GM23338 (cell line): ENCODE results near the gene CYBA. TPM values are rescaled to one million over a fixed set of nuclear protein-coding genes. Genes with fewer than 3 reads are reported as not detected.

Experiments
- ATAC-seq: fragments of 200-7000 bp; cut with Tn5 transposase; 3 replicates; pipeline ENCODE4 v1.9.1; 2020
- DNase-seq: peaks from one replicate; pipeline ENCODE4 v3.0.0-alpha.2; 2015; ENCODE audit warnings: low spot score
- H2AFZ ChIP-seq: fragments of 200-600 bp; sonication (generic); 2 replicates; pipeline ENCODE4 v1.8.0; 2016; ENCODE audit warnings: antibody characterized with exemption, mild to moderate bottlenecking, moderate library complexity
- H3F3A ChIP-seq: fragments of 200-600 bp; sonication (generic); replicated peaks from 2 replicates; pipeline ENCODE4 v1.8.0; 2017; ENCODE audit warnings: antibody characterized with exemption, mixed run types, low read depth
- H3K27ac ChIP-seq: fragments of 200-600 bp; sonication (generic); 2 replicates; pipeline ENCODE4 v1.6.1; 2016; ENCODE audit warnings: low read depth
- H3K27me3 ChIP-seq: fragments of 200-600 bp; sonication (generic); 2 replicates; pipeline ENCODE4 v1.8.0; 2016; ENCODE audit warnings: mild to moderate bottlenecking, mixed run types, moderate library complexity; ENCODE audit not compliant: insufficient read depth
- H3K36me3 ChIP-seq: fragments of 200-600 bp; sonication (generic); 2 replicates; pipeline ENCODE4 v1.8.0; 2016; ENCODE audit warnings: mild to moderate bottlenecking; ENCODE audit not compliant: insufficient read depth
- H3K4me1 ChIP-seq: fragments of 200-600 bp; sonication (generic); 2 replicates; pipeline ENCODE4 v1.8.0; 2016; ENCODE audit warnings: mild to moderate bottlenecking, moderate library complexity; ENCODE audit not compliant: insufficient read depth
- H3K4me2 ChIP-seq: fragments of 200-600 bp; sonication (generic); 2 replicates; pipeline ENCODE4 v1.7.1; 2017; ENCODE audit warnings: mixed run types
- H3K4me3 ChIP-seq: fragments of 200-600 bp; sonication (generic); 2 replicates; pipeline ENCODE4 v1.6.1; 2016; ENCODE audit warnings: mixed run types
- H3K79me2 ChIP-seq: fragments of 200-600 bp; sonication (generic); replicated peaks from 2 replicates; pipeline ENCODE4 v1.8.0; 2017; ENCODE audit warnings: mild to moderate bottlenecking; ENCODE audit not compliant: insufficient read depth
- H3K9me2 ChIP-seq: fragments of 200-600 bp; sonication (generic); 2 replicates; pipeline ENCODE4 v1.8.0; 2017; ENCODE audit not compliant: insufficient read depth
- H4K20me1 ChIP-seq: fragments of 200-600 bp; sonication (generic); replicated peaks from 2 replicates; pipeline ENCODE4 v1.8.0; 2017; ENCODE audit warnings: mild to moderate bottlenecking; ENCODE audit not compliant: insufficient read depth
- H3K27ac Mint-ChIP-seq: 2 replicates; pipeline ENCODE4 v1.8.0; 2020; ENCODE audit warnings: inconsistent platforms, mild to moderate bottlenecking, moderate library complexity, mixed read lengths
- H3K27me3 Mint-ChIP-seq: 3 replicates; pipeline ENCODE4 v1.8.0; 2022; ENCODE audit warnings: low read depth, mild to moderate bottlenecking, moderate library complexity, mixed read lengths, inconsistent platforms; ENCODE audit not compliant: insufficient read depth, poor library complexity
- H3K36me3 Mint-ChIP-seq: 3 replicates; pipeline ENCODE4 v1.8.0; 2021; ENCODE audit warnings: low read depth, mild to moderate bottlenecking, inconsistent platforms, moderate library complexity, mixed read lengths
- H3K4me1 Mint-ChIP-seq: 3 replicates; pipeline ENCODE4 v1.8.0; 2020; ENCODE audit warnings: mild to moderate bottlenecking, inconsistent platforms, mixed read lengths
- H3K4me3 Mint-ChIP-seq: 3 replicates; pipeline ENCODE4 v1.8.0; 2021; ENCODE audit warnings: moderate library complexity, mild to moderate bottlenecking, inconsistent platforms, mixed read lengths
- H3K9me3 Mint-ChIP-seq: 3 replicates; pipeline ENCODE4 v1.8.0; 2020; ENCODE audit warnings: moderate library complexity, mild to moderate bottlenecking, inconsistent platforms, mixed read lengths
- CREB1 ChIP-seq: fragments of 250-450 bp; sonication (Bioruptor Pico); IDR thresholded peaks from 2 replicates; pipeline ENCODE4 v1.5.0; 2020; ENCODE audit warnings: low read depth, mild to moderate bottlenecking, moderate library complexity
- CTCF ChIP-seq, 2 experiments: fragments of 200-600 bp in 1 of 2; sonication (generic) in 1 of 2; conservative IDR thresholded peaks; 2 replicates each; pipeline versions ENCODE4 v1.5.1 to v1.6.1; 2016 to 2017; ENCODE audit warnings: antibody characterized with exemption in 2 of 2, low read depth in 2 of 2, mild to moderate bottlenecking in 2 of 2, moderate library complexity in 1 of 2
- EZH2 ChIP-seq: fragments of 200-600 bp; sonication (generic); IDR thresholded peaks from one replicate; pipeline ENCODE4 v1.8.0; 2017; ENCODE audit warnings: antibody characterized with exemption, mild to moderate bottlenecking, low read depth; ENCODE audit not compliant: unreplicated experiment
- EZH2phosphoT487 ChIP-seq: fragments of 200-600 bp; sonication (generic); IDR thresholded peaks from one replicate; pipeline ENCODE4 v1.8.1; 2018; ENCODE audit warnings: antibody characterized with exemption; ENCODE audit not compliant: unreplicated experiment
- JUNB ChIP-seq: IDR thresholded peaks from one replicate; pipeline ENCODE4 v1.6.1; 2016; ENCODE audit warnings: antibody characterized with exemption; ENCODE audit not compliant: unreplicated experiment
- STAT1 ChIP-seq: IDR thresholded peaks from one replicate; pipeline ENCODE4 v1.6.1; 2016; ENCODE audit warnings: antibody characterized with exemption; ENCODE audit not compliant: unreplicated experiment
- ZNF114 ChIP-seq: fragments of 250-450 bp; sonication (Bioruptor Pico); IDR thresholded peaks from 2 replicates; pipeline ENCODE4 v1.5.0; 2020; ENCODE audit warnings: mild to moderate bottlenecking, moderate library complexity
- polyA plus RNA-seq: library from polyadenylated mRNA; unstranded; fragments of >200 nt; fragmentation: Nextera tagmentation; extraction: Ambion mirVana; gene quantifications from 2 replicates; pipeline ENCODE4 v1.2.1, GENCODE V29; 2016
- total RNA-seq: library from RNA; depleted of rRNA; stranded (reverse); fragments of >200 nt; shearing (Covaris generic); gene quantifications from 2 replicates; pipeline ENCODE4 v1.2.3, GENCODE V29; 2014
- TF ChIP-seq, protein P1 (sequence below): fragments of 250-450 bp; sonication (Bioruptor Pico); IDR thresholded peaks from 2 replicates; pipeline ENCODE4 v1.5.0; 2020; ENCODE audit warnings: mild to moderate bottlenecking, moderate library complexity
- TF ChIP-seq, protein P2 (sequence below): IDR thresholded peaks from 2 replicates; pipeline ENCODE4 v1.6.1; 2016; ENCODE audit warnings: antibody characterized with exemption
- TF ChIP-seq, protein P3 (sequence below): IDR thresholded peaks from one replicate; pipeline ENCODE4 v1.6.1; 2018; ENCODE audit warnings: antibody characterized with exemption; ENCODE audit not compliant: unreplicated experiment

CYBA gene
- total and polyA plus RNA-seq, 2 experiments from 2014 or later, result 275 to 281 TPM

DNA sequence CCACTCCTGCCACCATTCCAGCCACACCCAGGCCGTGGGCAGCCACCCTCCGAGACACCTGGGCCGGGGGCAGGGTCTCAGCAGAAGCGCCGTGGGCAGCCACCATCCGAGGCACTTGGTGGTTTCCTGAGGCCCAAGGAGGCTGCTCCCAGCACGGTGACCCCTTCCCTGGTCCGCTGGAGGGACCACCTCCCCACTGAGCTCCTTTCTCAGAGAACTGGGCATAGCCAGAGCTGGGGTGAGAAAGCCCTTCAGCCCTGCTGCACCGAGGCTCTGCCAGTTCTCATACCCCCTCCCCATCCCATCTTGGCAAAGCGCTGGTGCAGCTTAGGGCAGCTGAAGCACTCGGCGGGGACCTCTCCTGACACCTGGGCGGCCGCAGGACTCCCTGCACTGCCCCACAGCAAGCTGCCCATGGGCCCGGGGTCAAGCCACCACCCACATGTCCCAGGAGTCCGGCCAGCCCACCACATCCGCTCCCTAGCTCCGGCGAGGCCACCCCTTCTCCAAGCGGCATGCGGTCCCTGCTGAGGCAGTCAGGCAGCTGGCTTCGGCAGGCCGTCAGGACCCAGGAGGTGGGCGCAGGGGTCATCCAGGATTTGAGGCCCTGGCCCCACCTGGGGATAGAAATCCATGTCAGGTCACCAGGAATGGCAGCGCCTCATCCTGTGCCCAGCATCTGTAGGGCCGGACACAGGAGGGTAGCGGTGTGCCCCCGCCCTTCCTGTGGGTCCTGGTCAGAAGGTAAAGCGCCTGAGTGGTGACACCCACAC is 1.3 kb upstream of the CYBA start (continued):
- TF ChIP-seq, protein P1, sequence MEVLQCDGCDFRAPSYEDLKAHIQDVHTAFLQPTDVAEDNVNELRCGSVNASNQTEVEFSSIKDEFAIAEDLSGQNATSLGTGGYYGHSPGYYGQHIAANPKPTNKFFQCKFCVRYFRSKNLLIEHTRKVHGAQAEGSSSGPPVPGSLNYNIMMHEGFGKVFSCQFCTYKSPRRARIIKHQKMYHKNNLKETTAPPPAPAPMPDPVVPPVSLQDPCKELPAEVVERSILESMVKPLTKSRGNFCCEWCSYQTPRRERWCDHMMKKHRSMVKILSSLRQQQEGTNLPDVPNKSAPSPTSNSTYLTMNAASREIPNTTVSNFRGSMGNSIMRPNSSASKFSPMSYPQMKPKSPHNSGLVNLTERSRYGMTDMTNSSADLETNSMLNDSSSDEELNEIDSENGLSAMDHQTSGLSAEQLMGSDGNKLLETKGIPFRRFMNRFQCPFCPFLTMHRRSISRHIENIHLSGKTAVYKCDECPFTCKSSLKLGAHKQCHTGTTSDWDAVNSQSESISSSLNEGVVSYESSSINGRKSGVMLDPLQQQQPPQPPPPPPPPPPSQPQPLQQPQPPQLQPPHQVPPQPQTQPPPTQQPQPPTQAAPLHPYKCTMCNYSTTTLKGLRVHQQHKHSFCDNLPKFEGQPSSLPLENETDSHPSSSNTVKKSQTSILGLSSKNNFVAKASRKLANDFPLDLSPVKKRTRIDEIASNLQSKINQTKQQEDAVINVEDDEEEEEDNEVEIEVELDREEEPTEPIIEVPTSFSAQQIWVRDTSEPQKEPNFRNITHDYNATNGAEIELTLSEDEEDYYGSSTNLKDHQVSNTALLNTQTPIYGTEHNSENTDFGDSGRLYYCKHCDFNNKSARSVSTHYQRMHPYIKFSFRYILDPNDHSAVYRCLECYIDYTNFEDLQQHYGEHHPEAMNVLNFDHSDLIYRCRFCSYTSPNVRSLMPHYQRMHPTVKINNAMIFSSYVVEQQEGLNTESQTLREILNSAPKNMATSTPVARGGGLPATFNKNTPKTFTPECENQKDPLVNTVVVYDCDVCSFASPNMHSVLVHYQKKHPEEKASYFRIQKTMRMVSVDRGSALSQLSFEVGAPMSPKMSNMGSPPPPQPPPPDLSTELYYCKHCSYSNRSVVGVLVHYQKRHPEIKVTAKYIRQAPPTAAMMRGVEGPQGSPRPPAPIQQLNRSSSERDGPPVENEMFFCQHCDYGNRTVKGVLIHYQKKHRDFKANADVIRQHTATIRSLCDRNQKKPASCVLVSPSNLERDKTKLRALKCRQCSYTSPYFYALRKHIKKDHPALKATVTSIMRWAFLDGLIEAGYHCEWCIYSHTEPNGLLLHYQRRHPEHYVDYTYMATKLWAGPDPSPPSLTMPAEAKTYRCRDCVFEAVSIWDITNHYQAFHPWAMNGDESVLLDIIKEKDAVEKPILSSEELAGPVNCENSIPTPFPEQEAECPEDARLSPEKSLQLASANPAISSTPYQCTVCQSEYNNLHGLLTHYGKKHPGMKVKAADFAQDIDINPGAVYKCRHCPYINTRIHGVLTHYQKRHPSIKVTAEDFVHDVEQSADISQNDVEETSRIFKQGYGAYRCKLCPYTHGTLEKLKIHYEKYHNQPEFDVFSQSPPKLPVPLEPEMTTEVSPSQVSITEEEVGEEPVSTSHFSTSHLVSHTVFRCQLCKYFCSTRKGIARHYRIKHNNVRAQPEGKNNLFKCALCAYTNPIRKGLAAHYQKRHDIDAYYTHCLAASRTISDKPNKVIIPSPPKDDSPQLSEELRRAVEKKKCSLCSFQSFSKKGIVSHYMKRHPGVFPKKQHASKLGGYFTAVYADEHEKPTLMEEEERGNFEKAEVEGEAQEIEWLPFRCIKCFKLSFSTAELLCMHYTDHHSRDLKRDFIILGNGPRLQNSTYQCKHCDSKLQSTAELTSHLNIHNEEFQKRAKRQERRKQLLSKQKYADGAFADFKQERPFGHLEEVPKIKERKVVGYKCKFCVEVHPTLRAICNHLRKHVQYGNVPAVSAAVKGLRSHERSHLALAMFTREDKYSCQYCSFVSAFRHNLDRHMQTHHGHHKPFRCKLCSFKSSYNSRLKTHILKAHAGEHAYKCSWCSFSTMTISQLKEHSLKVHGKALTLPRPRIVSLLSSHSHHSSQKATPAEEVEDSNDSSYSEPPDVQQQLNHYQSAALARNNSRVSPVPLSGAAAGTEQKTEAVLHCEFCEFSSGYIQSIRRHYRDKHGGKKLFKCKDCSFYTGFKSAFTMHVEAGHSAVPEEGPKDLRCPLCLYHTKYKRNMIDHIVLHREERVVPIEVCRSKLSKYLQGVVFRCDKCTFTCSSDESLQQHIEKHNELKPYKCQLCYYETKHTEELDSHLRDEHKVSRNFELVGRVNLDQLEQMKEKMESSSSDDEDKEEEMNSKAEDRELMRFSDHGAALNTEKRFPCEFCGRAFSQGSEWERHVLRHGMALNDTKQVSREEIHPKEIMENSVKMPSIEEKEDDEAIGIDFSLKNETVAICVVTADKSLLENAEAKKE (CRISPR knock-in tag), result no peak
- TF ChIP-seq, protein P2, sequence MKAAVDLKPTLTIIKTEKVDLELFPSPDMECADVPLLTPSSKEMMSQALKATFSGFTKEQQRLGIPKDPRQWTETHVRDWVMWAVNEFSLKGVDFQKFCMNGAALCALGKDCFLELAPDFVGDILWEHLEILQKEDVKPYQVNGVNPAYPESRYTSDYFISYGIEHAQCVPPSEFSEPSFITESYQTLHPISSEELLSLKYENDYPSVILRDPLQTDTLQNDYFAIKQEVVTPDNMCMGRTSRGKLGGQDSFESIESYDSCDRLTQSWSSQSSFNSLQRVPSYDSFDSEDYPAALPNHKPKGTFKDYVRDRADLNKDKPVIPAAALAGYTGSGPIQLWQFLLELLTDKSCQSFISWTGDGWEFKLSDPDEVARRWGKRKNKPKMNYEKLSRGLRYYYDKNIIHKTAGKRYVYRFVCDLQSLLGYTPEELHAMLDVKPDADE, result no peak

GRCh38 chr16:88651276-88651988 is 579 bp upstream of the CYBA start:
- peak overlapping the region; percentile 87 for H3K4me3 Mint-ChIP-seq
- peaks cover 17% of the 10 kb centered on the region for H3K36me3 Mint-ChIP-seq
- H3K79me2 ChIP-seq, result peaks cover 14% of the 10 kb centered on the region; the same call in 1 of the 2 replicates
- H3K9me2 ChIP-seq, result no peaks in the 10 kb centered on the region
- H3K27me3 Mint-ChIP-seq, result peaks cover 4% of the 10 kb centered on the region
- H3K9me3 Mint-ChIP-seq, result no peaks in the 10 kb centered on the region
- H3K4me2 ChIP-seq, result peak overlapping the region; percentile 98
- H3K27ac Mint-ChIP-seq, result no peak overlapping the region
- peaks cover 8% of the 10 kb centered on the region; the same call in 2 of the 3 replicates for H3K4me1 Mint-ChIP-seq
- DNase-seq (peak; percentile 48), ATAC-seq (no peak)
- H4K20me1 ChIP-seq, result peaks cover 7% of the 10 kb centered on the region; the same call in 1 of the 2 replicates
- 0 out of 2 replicates have a peak, but pooled peaks cover 4% of the 10 kb centered on the region for H3F3A ChIP-seq
- peak overlapping the region; percentile 96 for H3K4me3 ChIP-seq
- H2AFZ ChIP-seq, result no peak overlapping the region
- H3K27ac ChIP-seq, result peak overlapping the region; percentile 76; the same call in 1 of the 2 replicates
- peaks cover 11% of the 10 kb centered on the region; the same call in 1 of the 2 replicates for H3K4me1 ChIP-seq
- no peaks in the 10 kb centered on the region; the same call in 1 of the 2 replicates for H3K36me3 ChIP-seq
- no peaks in the 10 kb centered on the region for H3K27me3 ChIP-seq
- no peak for TF ChIP-seq ZNF114 (CRISPR knock-in tag)
- no peak for TF ChIP-seq CTCF (conservative IDR thresholded peaks at IDR 0.05; ENCODE audit: low read depth in 2 of 2)
- TF ChIP-seq CREB1, result no peak
- no peak for TF ChIP-seq JUNB
- no peak for TF ChIP-seq STAT1
- no peak for TF ChIP-seq EZH2phosphoT487
- no peak for TF ChIP-seq EZH2
- TF ChIP-seq, protein P3, sequence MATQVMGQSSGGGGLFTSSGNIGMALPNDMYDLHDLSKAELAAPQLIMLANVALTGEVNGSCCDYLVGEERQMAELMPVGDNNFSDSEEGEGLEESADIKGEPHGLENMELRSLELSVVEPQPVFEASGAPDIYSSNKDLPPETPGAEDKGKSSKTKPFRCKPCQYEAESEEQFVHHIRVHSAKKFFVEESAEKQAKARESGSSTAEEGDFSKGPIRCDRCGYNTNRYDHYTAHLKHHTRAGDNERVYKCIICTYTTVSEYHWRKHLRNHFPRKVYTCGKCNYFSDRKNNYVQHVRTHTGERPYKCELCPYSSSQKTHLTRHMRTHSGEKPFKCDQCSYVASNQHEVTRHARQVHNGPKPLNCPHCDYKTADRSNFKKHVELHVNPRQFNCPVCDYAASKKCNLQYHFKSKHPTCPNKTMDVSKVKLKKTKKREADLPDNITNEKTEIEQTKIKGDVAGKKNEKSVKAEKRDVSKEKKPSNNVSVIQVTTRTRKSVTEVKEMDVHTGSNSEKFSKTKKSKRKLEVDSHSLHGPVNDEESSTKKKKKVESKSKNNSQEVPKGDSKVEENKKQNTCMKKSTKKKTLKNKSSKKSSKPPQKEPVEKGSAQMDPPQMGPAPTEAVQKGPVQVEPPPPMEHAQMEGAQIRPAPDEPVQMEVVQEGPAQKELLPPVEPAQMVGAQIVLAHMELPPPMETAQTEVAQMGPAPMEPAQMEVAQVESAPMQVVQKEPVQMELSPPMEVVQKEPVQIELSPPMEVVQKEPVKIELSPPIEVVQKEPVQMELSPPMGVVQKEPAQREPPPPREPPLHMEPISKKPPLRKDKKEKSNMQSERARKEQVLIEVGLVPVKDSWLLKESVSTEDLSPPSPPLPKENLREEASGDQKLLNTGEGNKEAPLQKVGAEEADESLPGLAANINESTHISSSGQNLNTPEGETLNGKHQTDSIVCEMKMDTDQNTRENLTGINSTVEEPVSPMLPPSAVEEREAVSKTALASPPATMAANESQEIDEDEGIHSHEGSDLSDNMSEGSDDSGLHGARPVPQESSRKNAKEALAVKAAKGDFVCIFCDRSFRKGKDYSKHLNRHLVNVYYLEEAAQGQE, result no peak
